DMS79 treated with DMSO at 0.1 percent for 48 hours (cell line): ENCODE data around the gene PPP1R15B.

Experiments
- DNase-seq: peaks from one replicate; lab custom pipeline; 2025; lab: John Stamatoyannopoulos, UW

PPP1R15B gene

DNA sequence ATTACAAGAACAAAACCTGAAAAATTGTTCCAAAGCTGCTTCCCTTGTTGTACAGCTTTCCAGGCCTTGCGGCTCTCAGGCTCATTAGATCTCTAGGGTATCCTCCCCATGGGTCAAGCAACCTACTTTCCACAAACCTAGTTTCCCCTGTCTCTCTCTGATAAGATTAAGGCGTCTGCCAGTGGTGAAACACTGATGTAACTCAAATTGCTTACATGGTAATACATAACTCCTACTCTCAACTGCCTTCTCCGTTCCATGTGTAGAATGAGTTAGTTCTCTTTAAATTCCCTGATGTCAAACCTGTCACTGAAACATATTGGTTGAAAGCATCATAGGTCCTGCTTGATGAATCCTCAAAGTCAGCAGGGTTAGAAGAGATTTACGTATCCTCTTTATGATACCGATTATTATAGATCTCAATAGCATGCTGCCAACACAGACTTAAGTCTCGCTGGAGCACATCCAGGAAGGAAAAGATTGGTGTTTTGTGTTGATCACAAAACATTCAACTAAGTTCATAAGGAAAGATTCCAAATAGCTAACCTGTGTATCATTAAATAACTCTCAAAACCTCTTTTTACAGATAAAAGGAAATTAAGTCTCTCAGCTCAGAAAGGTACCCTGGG lies 10.6 kb downstream of the PPP1R15B start:
- no peak for DNase-seq

DNA sequence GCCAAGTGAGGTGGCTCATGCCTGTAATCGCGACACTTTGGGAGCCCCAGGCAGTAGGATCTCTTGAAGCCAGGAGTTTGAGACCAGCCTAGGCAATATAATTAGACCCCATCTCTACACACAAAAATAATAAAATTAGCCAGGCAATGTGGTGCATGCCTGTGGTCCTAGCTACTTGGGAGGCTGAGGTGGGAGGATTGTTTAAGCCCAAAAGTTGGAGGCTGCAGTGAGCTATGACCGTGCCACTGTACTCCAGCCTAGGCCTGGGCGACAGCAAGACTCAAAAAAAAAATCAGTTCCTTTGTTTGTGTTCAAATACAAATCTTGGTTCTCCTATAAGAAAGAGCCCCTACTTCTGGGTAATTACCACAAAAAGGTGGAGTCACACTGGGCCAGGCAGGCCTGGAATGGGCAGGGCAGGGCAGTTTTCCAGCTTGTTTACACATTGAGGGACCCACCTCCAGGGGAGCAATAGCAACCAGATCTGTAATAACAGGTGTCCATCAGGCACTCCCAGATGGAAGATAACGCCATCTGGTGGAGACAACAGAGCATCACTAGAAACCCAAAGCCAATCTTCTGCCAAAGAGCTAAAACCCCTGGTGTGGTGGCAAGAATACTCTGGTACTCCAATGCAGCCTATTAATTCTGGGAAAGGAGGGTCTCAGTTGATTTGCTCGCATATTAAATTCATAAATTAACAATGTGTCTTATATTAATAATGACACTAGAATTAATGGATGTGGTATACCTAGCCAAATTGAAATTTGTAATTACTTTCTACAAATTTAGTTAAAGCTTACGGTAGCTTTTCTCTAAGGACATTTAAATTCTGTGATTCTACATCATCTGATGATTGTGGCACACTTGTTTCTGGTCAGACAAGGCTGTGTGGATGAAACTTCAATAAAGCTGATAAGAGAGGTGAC lies 13.2 kb downstream of the PPP1R15B start:
- DNase-seq = peak; percentile 82

DNA sequence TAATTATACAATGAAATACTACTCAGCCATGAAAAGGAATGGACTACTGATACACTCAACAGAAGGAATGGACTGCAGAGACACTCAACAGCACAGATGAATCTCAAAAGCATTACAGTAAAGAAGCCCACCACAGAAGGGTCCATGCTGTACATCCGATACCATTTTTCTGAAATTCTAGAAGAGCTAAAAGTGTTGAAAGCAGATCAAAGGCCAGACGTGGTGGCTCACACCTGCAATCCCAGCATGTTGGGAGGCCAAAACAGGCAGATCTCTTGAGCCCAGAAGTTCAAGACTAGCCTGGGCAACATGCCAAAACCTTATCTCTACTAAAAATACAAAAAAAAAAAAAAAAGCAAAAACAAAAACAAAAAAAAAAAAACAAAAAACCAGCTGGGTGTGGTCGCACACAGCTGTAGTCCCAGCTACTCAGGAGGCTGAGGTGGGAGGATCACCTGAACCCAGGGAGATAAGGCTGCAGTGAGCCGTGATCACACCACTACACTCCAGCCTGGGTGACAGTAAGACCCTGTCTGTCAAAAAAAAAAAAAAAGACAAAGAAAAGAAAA lies 15.5 kb downstream of the PPP1R15B start:
- DNase-seq = no peak

DNA sequence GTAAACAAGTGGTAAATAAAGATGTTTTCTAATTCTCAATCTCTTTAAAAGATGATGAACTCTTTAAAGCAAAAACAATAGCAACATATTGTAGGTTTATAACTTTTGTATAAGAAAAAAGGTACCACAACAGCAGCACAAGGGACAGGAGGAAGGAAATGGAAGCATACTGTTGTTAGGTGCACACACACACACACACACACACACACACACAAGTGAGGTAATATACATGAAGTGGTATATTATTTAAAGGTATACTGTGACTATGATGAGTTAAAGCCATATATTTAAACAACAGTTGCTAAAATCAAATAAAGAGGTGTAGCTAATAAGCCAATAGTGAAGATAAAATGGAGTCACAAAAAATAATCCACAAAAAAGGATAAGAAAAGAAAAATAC lies 20.0 kb downstream of the PPP1R15B start:
- no peak for DNase-seq

DNA sequence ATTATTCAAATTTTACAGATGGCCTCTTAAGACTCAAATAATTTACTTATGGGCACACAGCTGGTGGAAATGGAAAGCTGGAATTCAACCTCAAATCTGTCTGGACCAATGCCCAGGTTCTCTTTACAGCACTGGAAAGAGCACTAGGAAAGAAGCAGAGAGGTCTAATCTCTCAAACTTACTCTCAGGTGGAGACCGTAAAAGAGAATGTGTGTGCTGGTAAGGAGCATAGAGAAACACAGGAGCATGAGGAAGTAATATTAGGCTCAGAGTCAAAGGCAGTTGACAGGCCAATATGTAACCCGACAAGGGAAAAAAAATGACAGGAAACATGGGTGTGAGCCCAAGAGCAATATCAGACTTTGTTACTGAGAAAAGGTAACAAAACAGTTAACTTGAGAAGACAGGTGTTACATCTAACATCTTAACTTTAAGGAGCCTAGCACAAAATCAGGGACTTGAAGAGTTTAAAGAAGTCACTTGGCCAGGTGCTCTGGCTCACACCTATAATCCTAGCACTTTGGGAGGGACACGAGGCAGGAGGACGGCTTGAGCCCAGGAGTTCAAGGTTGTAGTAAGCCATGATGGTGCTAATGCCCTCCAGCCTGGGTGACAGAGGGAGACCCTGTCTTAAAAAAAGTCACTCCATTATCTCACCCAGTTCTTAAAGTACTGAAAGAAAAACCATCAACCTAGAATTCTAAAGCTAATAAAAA lies 20.7 kb downstream of the PPP1R15B start:
- peak; percentile 57 for DNase-seq

DNA sequence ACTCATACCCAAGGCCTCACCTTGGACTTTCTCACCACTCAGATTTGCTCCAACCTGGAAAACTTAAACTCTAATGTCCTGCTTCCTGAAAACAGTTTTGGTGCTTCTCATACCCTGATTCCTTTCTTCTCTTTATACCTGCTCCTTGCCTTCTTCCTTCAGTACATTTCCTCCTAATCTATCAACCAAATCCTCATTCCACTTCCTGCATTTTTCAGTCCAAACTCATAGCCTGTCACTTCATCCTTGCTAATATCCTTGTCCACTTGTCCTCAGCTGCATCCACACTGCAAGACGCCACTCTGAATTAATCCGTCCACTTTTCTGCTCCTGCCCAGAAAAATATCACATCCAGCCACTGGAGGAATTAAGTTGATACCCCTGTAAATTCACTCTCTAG lies 25.9 kb downstream of the PPP1R15B start:
- DNase-seq = no peak

DNA sequence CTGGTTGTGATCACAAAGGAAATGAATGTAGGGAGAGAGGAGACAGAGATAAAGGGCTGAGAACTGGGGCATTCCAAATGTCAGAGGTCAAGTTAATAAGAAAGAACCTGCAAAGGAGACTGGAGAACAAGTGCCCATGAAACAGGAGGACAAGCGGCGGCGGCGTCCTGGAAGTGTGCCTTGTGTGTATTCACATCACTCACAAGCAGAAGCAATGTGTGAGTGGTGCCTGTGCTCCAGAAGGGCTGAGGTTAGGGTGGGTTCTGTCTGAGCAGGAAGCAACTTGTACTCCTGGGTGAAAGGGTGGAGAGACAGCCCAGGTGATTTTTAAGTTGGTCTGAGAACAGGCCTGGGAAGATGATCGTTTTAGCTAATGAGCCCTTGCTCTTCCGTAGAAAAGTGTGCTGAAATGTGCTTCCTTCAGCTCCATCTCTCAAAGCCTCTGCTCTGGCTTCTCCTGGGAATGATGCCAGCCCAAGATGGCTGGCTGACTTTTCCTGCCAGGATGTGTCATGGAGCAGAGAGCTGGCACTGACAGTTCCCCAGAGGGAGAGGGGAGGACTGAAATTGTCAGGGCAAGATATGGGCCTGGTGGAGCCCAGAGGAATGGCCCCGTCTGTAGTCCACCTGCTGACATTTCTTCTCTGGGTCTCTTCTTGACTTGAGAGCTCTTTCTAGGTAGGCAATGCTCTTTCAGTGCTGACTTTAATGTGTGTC lies 26.8 kb downstream of the PPP1R15B start:
- DNase-seq = peak; percentile 38

DNA sequence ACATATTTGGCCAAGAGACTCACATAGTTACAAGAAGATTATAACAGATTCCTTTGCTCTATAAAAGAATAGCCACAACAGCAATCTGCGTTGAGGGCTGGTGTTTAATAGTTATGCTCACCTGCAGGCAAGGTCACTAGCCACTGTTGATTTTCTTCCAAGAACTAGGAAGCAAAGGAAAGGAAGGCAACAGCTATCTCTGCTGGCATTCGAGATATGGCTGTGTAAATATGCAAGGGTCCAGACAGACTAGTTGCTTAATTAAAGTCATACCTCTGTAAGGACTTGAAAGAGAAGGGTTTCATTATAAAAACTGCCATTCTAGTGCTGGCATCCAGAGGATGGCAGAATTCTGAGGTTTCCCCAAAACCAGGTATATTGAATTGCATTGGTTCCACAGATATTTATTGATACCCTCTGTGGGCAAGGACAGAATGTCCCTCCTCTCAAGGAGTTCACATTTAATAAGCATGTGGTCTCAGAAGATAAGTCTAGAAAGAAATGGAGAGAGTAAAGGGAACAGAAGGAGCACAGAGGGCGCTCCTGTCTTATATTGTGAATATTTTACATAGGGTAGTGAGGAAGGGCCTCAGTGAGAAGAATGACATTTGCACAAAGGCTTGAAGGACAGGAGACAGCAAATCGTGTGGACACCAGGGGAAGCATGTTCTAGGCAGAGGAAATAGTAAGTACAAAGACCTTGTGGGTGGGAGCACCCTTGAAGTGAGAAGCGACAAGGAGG lies 28.3 kb downstream of the PPP1R15B start:
- no peak for DNase-seq

DNA sequence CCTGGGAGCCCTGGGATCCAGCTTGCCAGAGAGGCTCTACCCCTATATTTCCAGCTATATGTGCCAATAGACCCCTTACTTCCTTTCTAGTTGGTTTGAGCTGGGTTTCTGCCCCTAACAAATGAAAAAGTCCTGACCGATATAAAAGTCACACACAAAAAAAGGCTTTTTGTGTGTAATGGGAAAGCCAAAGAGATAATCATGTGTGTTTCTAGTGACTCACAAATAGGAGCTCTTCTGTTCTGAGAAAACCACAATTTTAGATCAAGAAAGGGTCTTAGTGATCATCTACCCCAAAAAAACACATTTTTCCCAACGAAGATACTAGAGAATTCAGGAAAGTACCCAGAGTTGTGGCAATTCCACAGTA lies 28.9 kb downstream of the PPP1R15B start:
- no peak for DNase-seq

DNA sequence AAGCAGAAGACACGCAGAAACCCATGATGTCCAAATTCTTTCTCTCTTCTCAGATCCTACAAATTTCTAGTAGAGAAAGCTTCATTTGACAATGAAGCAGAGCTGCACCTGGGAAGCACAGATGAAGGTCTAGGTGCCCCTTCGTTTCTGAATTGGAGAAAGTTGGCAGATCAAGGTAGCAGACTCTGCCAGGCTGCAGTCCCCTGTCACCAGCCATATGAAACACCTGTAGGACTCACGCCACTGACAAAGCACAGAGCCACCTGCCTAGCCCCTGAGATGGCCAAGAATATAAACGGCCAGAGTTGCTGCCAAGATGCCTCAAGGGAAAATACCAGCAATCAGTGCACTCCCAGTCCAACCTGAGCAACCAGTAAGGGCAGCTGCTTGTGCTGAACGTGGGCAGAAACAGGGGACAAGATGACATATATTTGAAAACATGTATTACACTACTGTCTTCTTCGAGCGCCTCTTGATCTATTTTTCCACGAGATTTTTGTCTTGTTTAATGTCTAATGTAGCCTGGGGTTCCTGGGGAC lies 31.3 kb downstream of the PPP1R15B start:
- no peak for DNase-seq

DNA sequence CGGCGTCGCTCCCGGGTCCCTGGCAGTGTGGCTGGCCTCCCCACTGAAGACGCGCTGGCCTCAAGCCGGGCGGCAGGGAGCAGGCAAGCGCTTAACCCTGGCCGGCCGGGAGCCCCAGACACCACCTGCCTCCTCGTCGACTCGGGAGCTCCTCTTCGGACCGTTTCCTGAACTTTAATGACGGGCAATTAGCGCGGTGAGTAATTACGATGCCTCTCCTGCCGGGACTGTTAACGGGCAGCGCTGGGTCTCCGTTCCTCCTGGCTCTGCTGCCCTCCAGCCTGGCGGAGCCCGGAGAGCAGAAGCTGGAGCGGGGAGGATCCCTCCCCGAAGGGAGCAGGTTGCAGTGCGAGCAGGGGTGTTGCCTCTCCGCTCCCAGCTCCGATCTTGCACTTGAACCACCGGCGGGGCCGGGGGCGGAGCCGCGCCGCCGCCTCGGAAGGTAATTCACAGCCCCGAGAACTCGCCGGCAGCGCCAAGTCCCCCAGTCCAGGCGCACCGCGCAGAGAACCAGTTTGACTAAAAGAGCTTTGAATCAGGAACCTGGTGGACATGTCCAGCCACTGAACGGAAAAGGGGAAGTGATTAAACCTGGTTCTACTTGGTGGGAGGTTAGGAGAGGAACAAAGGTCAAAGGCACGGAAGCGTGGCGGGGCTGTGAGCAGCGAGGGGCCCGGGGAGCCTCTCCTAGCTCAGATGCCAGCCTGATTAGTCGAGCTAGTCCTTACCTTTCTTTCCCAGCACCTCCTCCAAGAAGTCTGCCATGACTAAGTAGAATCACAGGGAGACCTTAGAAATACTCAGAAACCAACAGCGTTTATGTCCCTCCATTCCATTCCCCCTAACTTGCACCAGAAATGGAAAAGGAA lies 33.6 kb downstream of the PPP1R15B start:
- peak; percentile 68 for DNase-seq

DNA sequence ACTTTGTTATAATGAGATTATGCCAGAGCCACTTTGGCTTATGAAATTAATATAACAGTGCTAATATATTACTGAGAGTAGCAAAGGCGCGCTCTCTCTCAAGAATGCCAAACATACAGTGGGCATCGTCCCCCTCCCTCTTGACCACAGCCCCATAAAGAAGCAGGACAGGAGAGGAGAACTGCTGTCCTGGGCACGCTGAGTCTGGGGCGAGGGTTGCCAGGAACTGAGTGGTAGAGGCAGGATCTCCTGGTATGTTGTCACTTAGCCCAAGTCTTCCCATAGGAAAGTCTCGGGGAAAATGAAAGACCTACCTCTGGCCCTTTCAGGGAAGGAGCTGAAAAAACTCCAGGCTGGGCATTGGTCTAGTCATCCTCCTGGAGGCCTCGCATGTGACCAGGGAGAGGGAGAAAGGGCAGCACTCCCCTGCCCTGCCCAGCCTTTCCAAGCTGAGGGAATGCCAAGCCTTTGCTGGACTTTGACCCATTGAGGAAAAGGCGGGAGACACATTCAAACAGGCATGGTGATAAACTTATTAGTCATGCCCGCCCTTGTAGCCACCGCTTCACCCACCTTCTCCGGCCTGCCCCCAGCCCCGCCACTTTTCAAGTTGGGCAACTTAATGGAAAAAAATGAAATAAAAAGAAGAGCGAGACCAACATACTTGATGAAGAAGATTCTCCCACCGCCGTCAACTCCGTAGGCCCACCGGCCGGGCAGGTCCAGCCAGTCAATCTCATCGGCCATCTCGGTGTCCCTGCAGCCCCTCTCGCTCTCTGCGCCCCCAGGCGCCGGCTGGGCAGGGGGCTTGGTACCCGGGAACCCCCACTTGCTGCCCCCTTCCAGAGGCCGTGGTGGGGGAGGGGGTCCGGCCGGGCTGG lies 34.5 kb downstream of the PPP1R15B start:
- DNase-seq = no peak

DNA sequence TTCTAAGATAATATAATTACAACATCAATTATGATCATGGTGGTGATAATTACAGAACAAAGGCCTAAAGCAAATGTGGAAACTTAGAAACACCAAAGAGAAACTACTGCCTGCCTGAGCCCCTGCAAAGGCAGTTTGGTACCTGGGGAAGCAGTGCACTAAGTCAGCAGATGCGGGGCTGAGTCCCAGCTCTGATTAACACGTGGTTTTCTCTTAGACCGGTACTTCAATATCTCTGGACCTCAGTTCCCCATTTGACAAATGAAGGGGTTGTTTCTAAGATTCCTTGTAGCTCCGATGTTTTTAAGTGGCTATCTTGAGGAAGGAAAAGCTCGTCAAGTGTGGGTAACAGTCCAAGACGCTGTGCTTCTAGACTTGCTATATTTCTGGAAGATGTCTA lies 35.2 kb downstream of the PPP1R15B start:
- DNase-seq = no peak

DNA sequence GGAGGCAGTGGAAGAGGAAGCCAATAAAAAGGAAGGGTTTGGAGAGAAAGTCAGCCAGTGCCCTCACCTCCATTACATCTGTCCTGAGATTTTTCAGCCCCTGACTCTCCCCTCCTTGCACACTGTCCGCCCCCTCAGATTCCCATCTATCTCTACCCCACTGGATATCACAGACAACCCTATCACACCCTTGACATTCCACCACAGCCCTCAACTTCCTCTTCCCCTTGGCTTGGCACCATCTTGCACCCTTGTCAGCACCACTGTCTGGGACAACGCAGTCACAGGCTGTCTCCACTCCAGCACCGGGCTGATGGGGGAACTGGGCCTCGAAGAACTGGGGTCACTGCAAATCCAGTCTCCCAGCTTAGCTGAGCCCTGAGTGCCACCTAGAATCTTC lies 37.7 kb downstream of the PPP1R15B start:
- no peak for DNase-seq

DNA sequence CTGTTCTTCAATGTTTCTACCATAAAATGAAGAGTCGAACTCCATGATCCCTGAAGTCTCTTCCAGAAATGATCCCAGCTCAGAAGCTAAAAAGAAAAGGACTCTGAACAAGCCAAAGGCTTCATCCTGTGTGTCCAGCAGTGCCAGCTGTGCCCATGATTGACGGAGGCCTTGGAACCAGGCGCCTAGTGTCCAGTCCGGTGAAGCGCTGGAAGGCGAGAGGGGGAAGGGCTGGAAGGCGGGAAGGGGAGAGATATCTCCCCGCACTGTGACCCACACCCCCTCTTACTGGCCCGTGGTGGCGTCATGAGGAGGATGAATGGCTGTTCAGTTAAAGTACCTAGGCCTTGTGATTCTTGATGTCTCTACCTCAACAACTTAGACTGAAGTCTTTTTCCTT lies 41.4 kb downstream of the PPP1R15B start:
- no peak for DNase-seq

DNA sequence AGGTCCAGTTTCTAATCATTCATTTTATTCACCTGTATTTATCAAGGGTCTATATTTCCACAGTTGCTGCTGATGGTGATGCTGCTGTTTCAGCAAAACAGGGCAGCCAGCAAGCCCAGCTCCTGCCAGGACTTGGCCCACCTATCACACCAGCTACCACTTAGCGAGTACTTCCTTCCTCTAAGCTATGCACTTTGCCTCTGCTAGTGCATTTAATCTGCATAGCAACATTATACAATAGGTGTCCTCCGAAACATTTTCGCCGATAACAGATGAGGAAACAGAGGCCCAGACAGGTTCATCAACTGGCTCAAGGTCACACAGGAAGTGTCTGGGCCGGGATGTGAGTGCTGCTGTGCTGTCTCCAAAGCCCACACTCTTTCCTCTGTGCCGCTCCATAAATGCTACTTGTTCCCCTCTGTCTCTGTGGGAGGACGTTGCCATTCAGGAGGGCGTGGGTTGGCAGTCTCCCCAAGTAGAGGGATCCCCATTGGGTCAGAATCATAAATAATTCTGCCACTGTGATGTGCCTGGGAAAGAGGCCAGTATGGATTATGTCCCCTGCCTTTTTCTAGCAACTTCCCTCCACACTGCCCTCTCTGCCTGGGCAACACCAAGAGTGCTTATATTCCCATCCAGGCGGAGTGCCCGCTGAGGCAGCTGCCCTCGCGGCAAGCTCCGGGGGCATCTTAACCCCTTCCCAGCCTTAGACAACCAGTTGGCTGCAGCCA lies 42.5 kb downstream of the PPP1R15B start:
- peak; percentile 12 for DNase-seq

DNA sequence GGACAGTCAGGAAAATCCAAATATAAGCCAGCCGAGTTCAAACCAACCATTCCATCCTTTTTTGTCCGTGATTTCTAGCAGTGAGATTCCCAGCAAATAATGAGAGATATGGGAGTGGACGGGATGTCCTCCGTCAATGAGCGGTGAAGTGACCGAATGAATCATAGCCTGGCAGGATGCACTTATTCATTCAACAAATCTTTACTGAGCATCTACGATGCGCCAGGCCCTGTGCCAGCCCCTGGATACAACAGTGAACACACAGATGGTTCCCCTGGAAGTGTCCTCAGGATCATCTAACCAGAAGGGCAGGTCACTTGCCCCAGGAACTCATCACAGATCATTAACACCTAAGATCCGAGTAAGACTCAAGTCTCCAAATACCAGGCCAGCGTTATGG lies 43.7 kb downstream of the PPP1R15B start:
- no peak for DNase-seq

DNA sequence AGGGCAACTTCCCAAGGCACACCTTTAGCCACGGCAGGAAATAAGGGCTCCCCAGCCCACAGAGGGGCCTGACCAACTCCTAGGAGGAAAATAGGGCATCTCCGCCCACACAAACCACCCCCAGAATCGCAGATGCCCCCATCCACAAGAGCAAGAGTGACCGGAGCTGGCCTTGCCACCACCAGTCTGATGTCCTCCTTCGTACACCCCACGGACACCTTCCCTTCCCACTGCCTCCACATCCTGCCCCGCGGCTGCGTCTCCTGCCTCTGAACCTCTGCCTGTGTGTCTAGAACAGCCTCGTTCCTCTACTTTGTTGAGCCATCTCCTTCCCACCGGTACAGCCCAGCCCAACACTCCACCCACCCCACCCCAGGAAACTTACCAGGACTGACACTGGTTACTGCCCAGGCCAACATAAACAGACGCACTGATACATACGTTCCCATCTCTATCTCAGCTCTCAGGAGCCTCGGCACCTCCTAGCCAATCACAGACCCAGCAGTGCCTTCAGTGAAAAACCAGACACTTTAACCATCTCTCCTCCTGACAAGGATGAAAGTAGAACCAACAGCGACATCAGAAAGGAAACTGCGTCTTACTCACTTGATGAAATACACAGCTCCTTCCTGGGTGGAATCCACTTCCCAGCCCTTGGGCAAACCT lies 44.3 kb downstream of the PPP1R15B start:
- no peak for DNase-seq
